Fibroblast of mammary gland (primary cell): ENCODE results near the gene LMF2.

Experiments
- DNase-seq: peaks from one replicate; pipeline ENCODE4 v3.0.0-alpha.2; 2010; ENCODE audit warnings: low read depth
- H3K4me3 ChIP-seq: 2 replicates; pipeline ENCODE4 v1.5.1; 2011; ENCODE audit warnings: low read depth, mild to moderate bottlenecking, low read length, moderate library complexity; ENCODE audit not compliant: control insufficient read depth
- CTCF ChIP-seq: conservative IDR thresholded peaks from 2 replicates; pipeline ENCODE4 v1.5.1; 2011; ENCODE audit warnings: low read depth, low read length, inconsistent platforms; ENCODE audit not compliant: control insufficient read depth, insufficient read depth

Gene LMF2

GRCh38 chr22:50487290-50488005, 20.1 kb downstream of the LMF2 start:
- H3K4me3 ChIP-seq = no peak overlapping the region
- TF ChIP-seq CTCF = no peak
- no peak for DNase-seq

- no peak for DNase-seq
- H3K4me3 ChIP-seq = no peak within 1 kb of the TSS
- no peak for TF ChIP-seq CTCF
Observed at GRCh38 chr22:50486561-50487289, 20.8 kb downstream of the LMF2 start, which contains the start of gene MIOX. TSS of gene MIOX (plus strand) at chr22:50486859. CDS start at chr22:50486898, 39 bp downstream.

GRCh38 chr22:50485221-50486131, 22.0 kb downstream of the LMF2 start:
- H3K4me3 ChIP-seq = no peak overlapping the region
- TF ChIP-seq CTCF = no peak

GRCh38 chr22:50483977-50484853, 23.3 kb downstream of the LMF2 start:
- DNase-seq = no peak
- no peak overlapping the region for H3K4me3 ChIP-seq
- TF ChIP-seq CTCF = no peak

More at GRCh38 chr22:50485221-50486131, 22.0 kb downstream of the LMF2 start:
- DNase-seq = no peak

GRCh38 chr22:50483556-50483955, 23.9 kb downstream of the LMF2 start:
- no peak for DNase-seq
- no peak overlapping the region for H3K4me3 ChIP-seq
- TF ChIP-seq CTCF = no peak
